HepG2 (cell line): ENCODE measurements around the gene NUTF2. TPM values are rescaled to one million over a fixed set of nuclear protein-coding genes. Genes with fewer than 3 reads are reported as not detected.
A peak's percentile ranks its signal among the peaks of the same experiment; 100 is the strongest.

Source experiments
- CHD2 ChIP-seq: IDR thresholded peaks from 2 replicates; pipeline ENCODE4 v1.6.1; 2011; ENCODE audit warnings: low read depth, low read length, improper control_type of control experiment
- FOXO4 ChIP-seq: sonication (generic); formaldehyde crosslinking; conservative IDR thresholded peaks from 2 replicates; pipeline ENCODE4 v1.8.1; 2023; ENCODE audit warnings: missing genetic modification reagents
- HMG20A ChIP-seq: IDR thresholded peaks from 2 replicates; pipeline ENCODE4 v1.6.1; 2016; ENCODE audit warnings: borderline replicate concordance
- HOMEZ ChIP-seq: IDR thresholded peaks from 2 replicates; pipeline ENCODE4 v1.6.1; 2016; ENCODE audit warnings: low read depth
- NAIF1 ChIP-seq: sonication (generic); formaldehyde crosslinking; IDR thresholded peaks from 2 replicates; pipeline ENCODE4 v1.5.0; 2020; ENCODE audit warnings: mild to moderate bottlenecking, missing genetic modification reagents, borderline replicate concordance
- NKX3-1 ChIP-seq: sonication (generic); formaldehyde crosslinking; IDR thresholded peaks from 2 replicates; pipeline ENCODE4 v1.5.0; 2020; ENCODE audit warnings: missing genetic modification reagents
- ZNF136 ChIP-seq: sonication (generic); formaldehyde crosslinking; IDR thresholded peaks from 2 replicates; pipeline ENCODE4 v1.8.1; 2022; ENCODE audit warnings: low read depth, mild to moderate bottlenecking, moderate library complexity, missing genetic modification reagents
- ZNF3 ChIP-seq: IDR thresholded peaks from 2 replicates; pipeline ENCODE4 v1.7.0; 2017; ENCODE audit warnings: inconsistent platforms
- ZNF33B ChIP-seq: sonication (generic); formaldehyde crosslinking; IDR thresholded peaks from 2 replicates; pipeline ENCODE4 v1.5.1; 2020; ENCODE audit warnings: mild to moderate bottlenecking, missing genetic modification reagents
- ZNF549 ChIP-seq: sonication (generic); formaldehyde crosslinking; IDR thresholded peaks from 2 replicates; pipeline ENCODE4 v1.5.0; 2020; ENCODE audit warnings: missing genetic modification reagents
- ZNF550 ChIP-seq: sonication (generic); formaldehyde crosslinking; IDR thresholded peaks from 2 replicates; pipeline ENCODE4 v1.4.0; 2020; ENCODE audit warnings: mild to moderate bottlenecking, missing genetic modification reagents, borderline replicate concordance
- polyA plus RNA-seq, 8 experiments: library from polyadenylated mRNA; depleted of rRNA in 3 of 8; stranded (reverse) in 7 of 8; unstranded in 1 of 8; fragments of >200 nt; fragmentation: Illumina TruSeq in 4 of 8; extraction: Trizol in 4 of 8; gene quantifications; 2 replicates each; pipeline versions ENCODE4 v1.2.1 to v1.2.3, GENCODE V29; 2011 to 2016; ENCODE audit warnings: low read depth in 4 of 8, missing spikeins in 1 of 8, mixed read lengths in 1 of 8; ENCODE audit not compliant: insufficient read depth in 1 of 8
- total RNA-seq, 5 experiments: library from RNA; depleted of rRNA; stranded (reverse); fragments of >200 nt; fragmentation: Illumina TruSeq; extraction: Trizol; gene quantifications; 2 replicates each; pipeline ENCODE4 v1.2.3, GENCODE V29; 2016; ENCODE audit warnings: low read depth in 1 of 5
- TF ChIP-seq, protein P1 (sequence below): sonication (generic); formaldehyde crosslinking; IDR thresholded peaks from 2 replicates; pipeline ENCODE4 v1.4.0; 2020; ENCODE audit warnings: missing genetic modification reagents, borderline replicate concordance
- TF ChIP-seq, protein P2 (sequence below): sonication (generic); formaldehyde crosslinking; IDR thresholded peaks from 2 replicates; pipeline ENCODE4 v1.5.0; 2020; ENCODE audit warnings: missing genetic modification reagents

NUTF2 gene
- total and polyA plus RNA-seq, 2 of the 13 experiments (the other 11 are each of a cell fraction or from before 2014, with no cell fraction given) = 168 to 214 TPM

GRCh38 chr16:67872631-67873434 is 26.1 kb downstream of the NUTF2 start, which contains the start of gene EDC4 (continued):
- TF ChIP-seq NAIF1 (CRISPR knock-in tag) (0 out of 2 replicates have a peak, but pooled peaks have one; percentile 33), CHD2 (peak; percentile 79), ZNF33B (CRISPR knock-in tag) (peak; percentile 92), ZNF136 (CRISPR knock-in tag) (0 out of 2 replicates have a peak, but pooled peaks have one; percentile 54), HOMEZ (CRISPR knock-in tag) (peak; percentile 61; the same call in 1 of the 2 replicates), ZNF3 (CRISPR knock-in tag) (no peak; the same call in 1 of the 2 replicates), HMG20A (peak; percentile 39; the same call in 1 of the 2 replicates), FOXO4 (peak; percentile 97; the same call in 1 of the 2 replicates), ZNF549 (CRISPR knock-in tag) (no peak), ZNF550 (CRISPR knock-in tag) (0 out of 2 replicates have a peak, but pooled peaks have one; percentile 76), NKX3-1 (no peak)
- TF ChIP-seq, protein P1, sequence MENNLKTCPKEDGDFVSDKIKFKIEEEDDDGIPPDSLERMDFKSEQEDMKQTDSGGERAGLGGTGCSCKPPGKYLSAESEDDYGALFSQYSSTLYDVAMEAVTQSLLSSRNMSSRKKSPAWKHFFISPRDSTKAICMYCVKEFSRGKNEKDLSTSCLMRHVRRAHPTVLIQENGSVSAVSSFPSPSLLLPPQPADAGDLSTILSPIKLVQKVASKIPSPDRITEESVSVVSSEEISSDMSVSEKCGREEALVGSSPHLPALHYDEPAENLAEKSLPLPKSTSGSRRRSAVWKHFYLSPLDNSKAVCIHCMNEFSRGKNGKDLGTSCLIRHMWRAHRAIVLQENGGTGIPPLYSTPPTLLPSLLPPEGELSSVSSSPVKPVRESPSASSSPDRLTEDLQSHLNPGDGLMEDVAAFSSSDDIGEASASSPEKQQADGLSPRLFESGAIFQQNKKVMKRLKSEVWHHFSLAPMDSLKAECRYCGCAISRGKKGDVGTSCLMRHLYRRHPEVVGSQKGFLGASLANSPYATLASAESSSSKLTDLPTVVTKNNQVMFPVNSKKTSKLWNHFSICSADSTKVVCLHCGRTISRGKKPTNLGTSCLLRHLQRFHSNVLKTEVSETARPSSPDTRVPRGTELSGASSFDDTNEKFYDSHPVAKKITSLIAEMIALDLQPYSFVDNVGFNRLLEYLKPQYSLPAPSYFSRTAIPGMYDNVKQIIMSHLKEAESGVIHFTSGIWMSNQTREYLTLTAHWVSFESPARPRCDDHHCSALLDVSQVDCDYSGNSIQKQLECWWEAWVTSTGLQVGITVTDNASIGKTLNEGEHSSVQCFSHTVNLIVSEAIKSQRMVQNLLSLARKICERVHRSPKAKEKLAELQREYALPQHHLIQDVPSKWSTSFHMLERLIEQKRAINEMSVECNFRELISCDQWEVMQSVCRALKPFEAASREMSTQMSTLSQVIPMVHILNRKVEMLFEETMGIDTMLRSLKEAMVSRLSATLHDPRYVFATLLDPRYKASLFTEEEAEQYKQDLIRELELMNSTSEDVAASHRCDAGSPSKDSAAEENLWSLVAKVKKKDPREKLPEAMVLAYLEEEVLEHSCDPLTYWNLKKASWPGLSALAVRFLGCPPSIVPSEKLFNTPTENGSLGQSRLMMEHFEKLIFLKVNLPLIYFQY = peak; percentile 92
- TF ChIP-seq, protein P2, sequence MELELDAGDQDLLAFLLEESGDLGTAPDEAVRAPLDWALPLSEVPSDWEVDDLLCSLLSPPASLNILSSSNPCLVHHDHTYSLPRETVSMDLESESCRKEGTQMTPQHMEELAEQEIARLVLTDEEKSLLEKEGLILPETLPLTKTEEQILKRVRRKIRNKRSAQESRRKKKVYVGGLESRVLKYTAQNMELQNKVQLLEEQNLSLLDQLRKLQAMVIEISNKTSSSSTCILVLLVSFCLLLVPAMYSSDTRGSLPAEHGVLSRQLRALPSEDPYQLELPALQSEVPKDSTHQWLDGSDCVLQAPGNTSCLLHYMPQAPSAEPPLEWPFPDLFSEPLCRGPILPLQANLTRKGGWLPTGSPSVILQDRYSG (CRISPR knock-in tag) = no peak; the same call in 1 of the 2 replicates
